Right lobe of liver (tissue), 6 donors: ENCODE data around the gene SLC13A4. TPM values are rescaled to one million over a fixed set of nuclear protein-coding genes. Genes with fewer than 3 reads are reported as not detected.
A peak's percentile ranks its signal among the peaks of the same experiment; 100 is the strongest.

Experiments
- ATAC-seq, 4 donors: fragments of 200-7000 bp; cut with Tn5 transposase; one replicate each; pipeline ENCODE4 v1.9.1; 2020; ENCODE audit warnings: mild to moderate bottlenecking in 4 of 4, moderate library complexity in 4 of 4
- DNase-seq, 3 donors: peaks; one replicate each; pipeline ENCODE4 v3.0.0-alpha.2; 2020
- H3K27ac ChIP-seq, 3 donors: fragments of 200-600 bp; one replicate each; pipeline ENCODE4 v1.8.0; 2022
- H3K27me3 ChIP-seq, 2 donors: fragments of 200-600 bp; one replicate each; pipeline ENCODE4 v1.8.0; 2022
- H3K36me3 ChIP-seq, 4 donors: fragments of 200-600 bp; sonication (generic) in 1 of 4; one replicate each; pipeline versions ENCODE4 v1.5.1 to v1.8.0; 2017 to 2022; ENCODE audit warnings: control low read depth in 1 of 4
- H3K4me1 ChIP-seq, 4 donors: fragments of 200-600 bp; sonication (generic) in 1 of 4; one replicate each; pipeline versions ENCODE4 v1.5.1 to v1.8.0; 2017 to 2022; ENCODE audit warnings: control low read depth in 1 of 4
- H3K4me3 ChIP-seq, 3 donors: fragments of 200-600 bp; one replicate each; pipeline ENCODE4 v1.8.0; 2022
- H3K9me3 ChIP-seq, 4 donors: fragments of 200-600 bp; sonication (generic) in 1 of 4; one replicate each; pipeline versions ENCODE4 v1.5.1 to v1.8.0; 2017 to 2022; ENCODE audit warnings: control low read depth in 1 of 4
- POLR2A ChIP-seq: fragments of 450-650 bp; IDR thresholded peaks from one replicate; pipeline ENCODE4 v1.6.1; 2017; ENCODE audit warnings: antibody characterized with exemption, mild to moderate bottlenecking
- WGBS: methylation state at CpG from one replicate; pipeline ENCODE4 v1.1.6; 2018; ENCODE audit warnings: low coverage, low lambda C conversion rate; ENCODE audit not compliant: insufficient coverage; ENCODE audit errors: missing lambda C conversion rate; 5-methylcytosine and 5-hydroxymethylcytosine counted together
- intact Hi-C, 2 donors: fragments of 100-400 bp; cut with DNase I; formaldehyde crosslinking; loops; one replicate each; pipeline versions ENCODE4 v1.11.2 to v1.14.1; 2022
- total RNA-seq, 6 experiments: library from RNA; depleted of rRNA in 2 of 6; stranded (reverse); fragments of >200 nt in 2 of 6; fragmentation: NEBNext Ultra II Directional in 3 of 6; extraction: Animal tissue kit (Norgen Biotek cat#: 25700) in 3 of 6; gene quantifications; one replicate each; pipeline versions ENCODE4 v1.1.0 to v1.2.4, GENCODE V29; 2016 to 2023
- TF ChIP-seq, protein P1 (sequence below), 4 donors: fragments of 200-600 bp in 3 of 4; fragments of 450-650 bp in 1 of 4; IDR thresholded peaks; one replicate each; pipeline versions ENCODE4 v1.5.1 to v1.8.0; 2016 to 2022; ENCODE audit warnings: antibody characterized with exemption in 4 of 4, mild to moderate bottlenecking in 2 of 4
- donor health status: DM: no; HTN: yes; CAD: no.
- donor health status: DM: no; HTN: no; CAD: no.
- donor health status: DM: no; HTN: no; CAD: no.
- donor health status: DM: no; HTN: yes; CAD: no.
- donor health status: DM: no; HTN: yes; CAD: no.

SLC13A4 gene
- total RNA-seq, 6 experiments from 2014 or later: 0.09 to 0.25 (median 0.18) TPM; not detected in 2

DNA sequence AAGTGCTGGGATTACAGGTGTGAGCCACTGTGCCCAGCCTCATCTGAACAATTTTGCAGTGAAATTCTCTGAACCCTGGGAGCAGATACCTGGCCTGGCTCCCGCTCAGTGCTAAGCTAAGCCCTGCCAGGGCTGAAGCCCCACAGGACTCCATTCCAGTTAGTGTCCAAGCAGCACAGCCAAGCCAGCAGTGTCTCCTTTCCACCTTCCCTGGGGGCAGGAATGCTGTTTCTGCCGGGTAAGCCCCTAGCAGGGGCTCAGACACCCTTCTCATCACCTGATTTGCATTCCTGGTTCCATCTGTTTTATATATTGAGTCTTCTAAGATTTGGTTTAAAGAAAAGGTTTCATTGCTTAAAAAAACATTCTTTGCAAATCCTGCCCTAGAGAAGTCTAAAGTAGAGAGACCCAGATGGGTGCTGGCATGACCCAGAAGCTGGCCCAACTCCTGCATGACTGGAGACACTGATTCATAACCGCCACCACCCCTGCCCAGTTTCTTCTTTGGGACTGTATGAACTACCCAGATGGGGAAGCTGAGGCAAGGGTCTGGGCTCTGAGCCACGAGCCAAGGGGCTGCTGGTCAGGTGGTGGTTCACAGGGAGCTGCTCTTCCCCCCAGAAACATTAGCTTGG, 14.0 kb downstream of the SLC13A4 start:
- no peak for ATAC-seq
- 83% methylated on average over 3 of the region's 4 CpGs for WGBS
- no peaks in the 10 kb centered on the region for H3K36me3 ChIP-seq
- H3K27ac ChIP-seq: no peak overlapping the region
- no peaks in the 10 kb centered on the region for H3K4me1 ChIP-seq
- TF ChIP-seq POLR2A: no peak
- TF ChIP-seq, protein P1, sequence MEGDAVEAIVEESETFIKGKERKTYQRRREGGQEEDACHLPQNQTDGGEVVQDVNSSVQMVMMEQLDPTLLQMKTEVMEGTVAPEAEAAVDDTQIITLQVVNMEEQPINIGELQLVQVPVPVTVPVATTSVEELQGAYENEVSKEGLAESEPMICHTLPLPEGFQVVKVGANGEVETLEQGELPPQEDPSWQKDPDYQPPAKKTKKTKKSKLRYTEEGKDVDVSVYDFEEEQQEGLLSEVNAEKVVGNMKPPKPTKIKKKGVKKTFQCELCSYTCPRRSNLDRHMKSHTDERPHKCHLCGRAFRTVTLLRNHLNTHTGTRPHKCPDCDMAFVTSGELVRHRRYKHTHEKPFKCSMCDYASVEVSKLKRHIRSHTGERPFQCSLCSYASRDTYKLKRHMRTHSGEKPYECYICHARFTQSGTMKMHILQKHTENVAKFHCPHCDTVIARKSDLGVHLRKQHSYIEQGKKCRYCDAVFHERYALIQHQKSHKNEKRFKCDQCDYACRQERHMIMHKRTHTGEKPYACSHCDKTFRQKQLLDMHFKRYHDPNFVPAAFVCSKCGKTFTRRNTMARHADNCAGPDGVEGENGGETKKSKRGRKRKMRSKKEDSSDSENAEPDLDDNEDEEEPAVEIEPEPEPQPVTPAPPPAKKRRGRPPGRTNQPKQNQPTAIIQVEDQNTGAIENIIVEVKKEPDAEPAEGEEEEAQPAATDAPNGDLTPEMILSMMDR (IDR thresholded peaks at IDR 0.05): no peak
- no peak overlapping the region for H3K4me3 ChIP-seq
- intact Hi-C loops: no loop called here
- H3K27me3 ChIP-seq: no peaks in the 10 kb centered on the region
- no peak for DNase-seq
- H3K9me3 ChIP-seq: no peaks in the 10 kb centered on the region

DNA sequence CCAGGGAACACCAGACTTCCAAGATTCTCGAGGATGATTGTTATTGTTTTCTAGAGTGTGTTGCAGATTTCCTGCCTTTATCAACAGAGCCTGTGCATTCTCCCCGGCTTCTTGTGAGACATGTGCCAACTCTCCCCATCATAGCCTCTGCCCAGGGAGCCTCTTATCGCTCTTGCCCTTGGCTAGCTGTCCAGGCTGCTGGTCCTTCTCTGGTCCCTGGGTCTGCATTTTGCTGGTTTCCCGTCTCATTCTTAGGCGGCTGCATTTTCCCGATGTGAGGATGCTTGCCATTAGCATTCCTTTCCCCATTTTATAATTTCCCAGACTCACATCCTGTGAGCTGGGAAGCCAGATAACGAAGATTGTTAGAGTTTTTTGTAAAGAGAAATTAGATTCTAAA, 15.2 kb downstream of the SLC13A4 start:
- H3K4me3 ChIP-seq: no peak overlapping the region
- no peak overlapping the region for H3K27ac ChIP-seq
- H3K36me3 ChIP-seq: no peaks in the 10 kb centered on the region
- peak; percentile 36 to 54 (median 46) for ATAC-seq
- 54% methylated on average over 7 of the region's 7 CpGs for WGBS
- no peaks in the 10 kb centered on the region for H3K27me3 ChIP-seq
- H3K4me1 ChIP-seq: no peaks in the 10 kb centered on the region
- H3K9me3 ChIP-seq: no peaks in the 10 kb centered on the region
- intact Hi-C loops: no loop called here
- no peak for DNase-seq
- TF ChIP-seq, protein P1 (IDR thresholded peaks at IDR 0.05): no peak
- no peak for TF ChIP-seq POLR2A

DNA sequence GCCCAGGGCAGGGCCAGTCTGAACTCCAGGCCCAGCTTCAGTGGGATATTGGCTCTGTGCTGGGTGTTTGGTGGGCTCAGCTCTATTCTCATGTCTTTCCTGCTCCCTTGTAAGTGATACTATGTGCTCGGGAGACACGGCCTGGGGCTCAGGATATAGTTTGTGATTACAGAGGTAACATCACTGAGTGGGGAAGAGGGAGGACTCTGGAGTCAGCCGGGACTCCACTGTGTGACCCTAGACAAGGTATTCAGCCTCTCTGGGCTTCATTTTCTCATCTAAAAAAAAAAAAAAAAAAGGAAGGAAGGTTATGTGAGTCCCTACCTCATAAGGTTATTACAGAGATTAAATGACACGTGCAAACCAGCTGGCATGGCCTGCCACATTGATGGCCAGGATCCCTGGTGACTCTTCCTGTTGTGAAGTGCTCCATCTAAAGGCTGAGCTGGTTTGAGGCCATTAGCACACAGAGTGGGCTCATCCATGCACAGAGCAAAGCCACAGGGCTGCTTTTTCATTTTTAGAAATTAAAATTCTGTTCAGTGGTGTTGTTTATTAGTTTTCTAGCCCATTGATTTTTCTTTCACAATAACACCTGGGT, 15.7 kb downstream of the SLC13A4 start:
- Histone ChIP-seq H3K9me3 (no peaks in the 10 kb centered on the region), H3K4me3 (no peak overlapping the region), H3K36me3 (no peaks in the 10 kb centered on the region), H3K27ac (no peak overlapping the region), H3K4me1 (no peaks in the 10 kb centered on the region), H3K27me3 (no peaks in the 10 kb centered on the region)
- TF ChIP-seq, protein P1 (IDR thresholded peaks at IDR 0.05): no peak
- TF ChIP-seq POLR2A: no peak
- 74% methylated on average over 4 of the region's 4 CpGs for WGBS
- intact Hi-C loops: no loop called here
- DNase-seq (no peak), ATAC-seq (peak in 3 of 4 donors; percentile 31 to 42 (median 36))

DNA sequence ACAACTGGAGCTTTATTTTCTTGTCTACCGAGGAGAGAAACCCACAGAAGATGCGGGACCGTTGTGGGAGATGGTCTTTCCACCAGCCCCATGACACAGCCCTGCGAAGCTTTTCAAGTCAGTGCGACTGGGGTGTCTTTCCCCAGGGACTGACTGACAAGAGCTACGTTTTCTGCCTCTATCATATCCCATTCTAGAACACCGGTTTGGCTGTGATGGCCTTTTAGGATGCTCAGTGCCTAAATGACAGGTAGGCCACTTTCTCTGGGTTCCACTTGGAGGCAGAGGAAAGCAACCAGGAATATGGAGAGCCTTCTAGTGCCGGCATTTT, 16.9 kb downstream of the SLC13A4 start:
- Histone ChIP-seq H3K4me3 (no peak overlapping the region), H3K27ac (no peak overlapping the region), H3K9me3 (no peaks in the 10 kb centered on the region), H3K4me1 (no peaks in the 10 kb centered on the region), H3K27me3 (no peaks in the 10 kb centered on the region), H3K36me3 (no peaks in the 10 kb centered on the region)
- WGBS: 27% methylated on average over 5 of the region's 8 CpGs
- DNase-seq (no peak), ATAC-seq (no peak)
- no peak for TF ChIP-seq POLR2A
- TF ChIP-seq, protein P1 (IDR thresholded peaks at IDR 0.05): no peak
- intact Hi-C loops: no loop called here
